GM18868 (cell line): ENCODE results near the gene RNF113A.
"Not testable (repeated sequence)": the region's sequence is repeated elsewhere in the genome, so short reads cannot be mapped to it uniquely, and the experiment has no call there.

Experiments
- ATAC-seq: cut with Tn5 transposase; IDR thresholded peaks from one replicate; pipeline ENCODE4 v1.9.1; 2021; ENCODE audit warnings: mild to moderate bottlenecking, moderate library complexity; ENCODE audit not compliant: unreplicated experiment

RNF113A gene

GRCh38 chrX:119852382-119853353 lies 18.9 kb downstream of the RNF113A start, which contains the start of gene UPF3B:
UPF3B (minus strand) TSS chrX:119852963; CDS start chrX:119852928, 35 bp downstream.
- ATAC-seq, result peak; percentile 98

- no peak for ATAC-seq
Observed at GRCh38 chrX:119833905-119834304, 37.6 kb downstream of the RNF113A start.

- ATAC-seq, result no peak
Observed at GRCh38 chrX:119828446-119828845, 43.1 kb downstream of the RNF113A start.

DNA sequence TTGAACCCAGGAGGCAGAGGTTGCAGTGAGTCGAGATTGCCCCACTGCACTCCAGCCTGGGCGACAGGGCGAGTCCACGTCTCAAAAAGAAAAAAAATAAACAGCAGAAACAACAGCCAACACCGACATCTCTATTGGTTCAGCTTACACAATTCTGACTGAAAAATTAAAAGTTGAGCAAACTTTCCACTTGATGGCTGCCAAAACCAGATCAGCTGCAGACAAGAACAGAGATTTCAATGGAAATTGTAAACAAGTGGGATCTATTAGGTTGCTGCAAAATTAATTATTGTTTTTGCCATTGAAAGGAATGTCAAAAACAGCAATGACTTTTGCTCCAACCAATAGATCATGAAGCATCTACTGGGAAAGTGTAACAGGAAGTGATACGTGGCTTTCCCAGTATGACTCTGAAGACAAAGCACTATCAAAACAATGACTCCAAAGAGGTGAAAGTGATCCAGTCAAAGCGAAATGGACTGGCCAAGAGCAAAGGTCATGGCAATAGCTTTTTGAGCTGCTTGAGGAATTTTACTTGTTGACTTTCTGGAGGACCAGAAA lies 45.1 kb downstream of the RNF113A start:
- peak; percentile 47 for ATAC-seq

GRCh38 chrX:119824221-119824620 lies 47.3 kb downstream of the RNF113A start:
- ATAC-seq, result not testable (repeated sequence)

DNA sequence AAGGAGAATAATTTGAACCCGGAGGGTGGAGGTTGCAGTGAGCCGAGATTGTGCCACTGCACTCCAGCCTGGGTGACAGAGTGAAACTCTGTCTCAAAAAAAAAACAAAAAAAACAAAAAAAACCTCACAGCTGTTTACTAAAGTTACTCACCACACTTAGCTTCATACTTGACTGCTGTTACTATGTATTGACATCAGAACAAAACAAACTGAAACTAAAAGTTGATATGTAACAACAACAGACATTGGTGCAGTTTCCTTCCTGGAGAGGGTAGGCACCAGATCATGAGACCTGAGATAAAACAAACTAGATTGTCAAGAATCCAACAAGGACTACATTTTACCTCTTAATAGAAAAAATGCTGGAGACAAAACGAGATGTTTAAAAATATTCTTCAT lies 49.8 kb downstream of the RNF113A start:
- ATAC-seq, result peak; percentile 96
